HG02885 (cell line): ENCODE measurements around the gene GPHN.
"Not testable (repeated sequence)": the region's sequence is repeated elsewhere in the genome, so short reads cannot be mapped to it uniquely, and the experiment has no call there.

ENCODE experiments used
- ATAC-seq: cut with Tn5 transposase; IDR thresholded peaks from one replicate; pipeline ENCODE4 v1.9.1; 2021; ENCODE audit warnings: mild to moderate bottlenecking; ENCODE audit not compliant: unreplicated experiment, poor library complexity

Gene GPHN

GRCh38 chr14:66587753-66588152, 79.8 kb downstream of the GPHN start:
- not testable (repeated sequence) for ATAC-seq

- ATAC-seq = no peak
Measured at GRCh38 chr14:66595394-66595793, 87.4 kb downstream of the GPHN start.

GRCh38 chr14:66596241-66596985, 88.5 kb downstream of the GPHN start:
- no peak for ATAC-seq

GRCh38 chr14:66600416-66600815, 92.5 kb downstream of the GPHN start:
- no peak for ATAC-seq

- no peak for ATAC-seq
Measured at GRCh38 chr14:66601932-66602578, 94.1 kb downstream of the GPHN start.

- ATAC-seq = no peak
Measured at GRCh38 chr14:66603945-66604344, 96.0 kb downstream of the GPHN start.

DNA sequence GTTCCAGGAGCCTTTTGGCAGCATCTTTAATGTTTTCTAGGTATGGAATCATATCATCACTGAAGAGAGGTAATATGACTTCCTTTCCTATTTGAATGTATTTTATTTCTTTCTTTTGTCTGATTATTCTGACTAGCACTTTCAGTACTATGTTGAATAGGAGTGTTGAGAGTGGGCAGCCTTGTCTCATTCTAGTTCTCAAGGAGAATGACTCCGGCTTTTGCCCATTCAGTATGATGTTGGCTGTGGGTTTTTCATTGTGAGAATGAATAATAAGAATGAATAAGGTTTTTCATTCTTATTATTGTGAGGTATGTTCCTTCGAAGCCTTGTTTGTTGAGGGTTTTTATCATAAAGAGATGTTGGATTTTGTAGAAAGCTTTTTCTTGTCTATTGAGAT, 98.9 kb downstream of the GPHN start:
- no peak for ATAC-seq

DNA sequence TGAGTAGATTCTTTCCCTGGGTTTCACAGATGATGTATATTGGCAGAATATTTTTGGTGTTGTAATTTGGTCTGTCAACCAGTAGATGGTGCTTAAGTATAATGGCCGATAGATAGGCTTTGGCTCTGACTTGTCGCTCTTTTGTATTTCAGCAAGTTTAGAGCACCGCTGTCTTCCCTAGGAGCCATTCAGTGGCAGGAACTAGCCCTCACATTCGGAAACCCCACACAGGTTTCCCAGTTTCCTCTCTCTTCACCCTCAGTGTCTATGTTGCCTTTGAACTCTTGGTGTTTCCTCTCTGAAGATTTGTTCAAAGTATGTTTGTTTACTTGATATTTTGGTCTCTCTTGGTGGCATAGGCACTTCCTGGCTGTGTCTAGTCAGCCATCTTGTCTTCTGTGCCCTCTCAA, 102.2 kb downstream of the GPHN start:
- ATAC-seq = no peak

DNA sequence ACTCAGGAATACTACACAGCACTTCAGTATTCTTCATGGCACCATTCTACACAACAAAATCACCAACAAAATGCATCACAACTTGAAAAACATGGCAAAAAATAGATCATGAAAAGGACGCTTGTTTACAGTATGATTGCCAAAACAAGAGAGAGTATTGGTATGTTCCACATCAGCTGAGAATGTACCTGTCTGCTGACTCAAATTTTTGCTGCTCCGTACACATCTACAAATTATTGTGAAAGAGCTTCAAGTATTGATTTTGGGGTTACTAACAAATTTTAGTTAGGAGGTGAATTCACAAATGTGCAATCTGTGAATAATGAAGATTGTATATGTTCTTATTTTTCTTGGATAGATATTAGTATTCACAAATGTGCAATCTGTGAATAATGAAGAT, 105.4 kb downstream of the GPHN start:
- no peak for ATAC-seq

GRCh38 chr14:66619952-66620351, 112.0 kb downstream of the GPHN start:
- no peak for ATAC-seq

- ATAC-seq = no peak
Measured at GRCh38 chr14:66623838-66624237, 115.9 kb downstream of the GPHN start.

GRCh38 chr14:66624336-66624937, 116.5 kb downstream of the GPHN start:
- no peak for ATAC-seq

- no peak for ATAC-seq
Measured at GRCh38 chr14:66628636-66629035, 120.7 kb downstream of the GPHN start.

DNA sequence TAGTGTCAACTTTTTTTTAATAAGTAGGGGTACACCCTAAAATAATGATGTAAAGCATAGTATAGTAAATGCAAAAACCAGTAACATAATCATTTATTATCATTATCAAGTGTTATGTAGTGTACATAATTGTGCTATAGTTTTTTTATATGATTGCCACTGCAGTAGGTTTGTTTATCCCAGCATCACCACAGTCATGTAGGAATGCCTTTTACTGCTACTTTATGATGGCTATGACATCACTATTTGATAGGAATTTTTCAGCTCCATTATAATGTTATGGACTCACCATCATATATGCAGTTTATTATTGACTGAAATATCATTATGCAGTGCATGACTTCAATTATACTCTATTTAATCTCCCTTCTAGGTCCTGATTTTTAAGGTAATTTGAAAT, 121.6 kb downstream of the GPHN start:
- no peak for ATAC-seq

DNA sequence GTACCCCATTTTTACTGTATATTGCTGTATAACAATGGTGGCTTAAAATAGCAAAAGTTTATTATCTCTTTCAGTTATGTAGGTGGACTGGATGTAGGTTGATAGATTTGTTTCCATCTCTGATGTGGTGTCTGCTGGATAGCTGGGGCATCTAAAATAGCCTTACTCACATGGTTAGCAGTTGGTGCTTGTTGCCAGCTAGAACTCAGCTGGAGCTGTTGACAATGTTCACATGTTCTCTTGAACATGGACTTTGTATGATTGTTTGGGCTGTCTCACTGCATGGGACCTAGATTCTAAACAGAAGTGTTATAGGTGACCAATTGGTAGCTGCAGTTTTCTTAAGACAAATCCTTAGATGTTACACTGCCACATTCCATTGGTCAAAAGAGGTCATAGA, 126.9 kb downstream of the GPHN start:
- ATAC-seq = no peak

GRCh38 chr14:66635435-66635834, 127.5 kb downstream of the GPHN start:
- ATAC-seq = no peak

DNA sequence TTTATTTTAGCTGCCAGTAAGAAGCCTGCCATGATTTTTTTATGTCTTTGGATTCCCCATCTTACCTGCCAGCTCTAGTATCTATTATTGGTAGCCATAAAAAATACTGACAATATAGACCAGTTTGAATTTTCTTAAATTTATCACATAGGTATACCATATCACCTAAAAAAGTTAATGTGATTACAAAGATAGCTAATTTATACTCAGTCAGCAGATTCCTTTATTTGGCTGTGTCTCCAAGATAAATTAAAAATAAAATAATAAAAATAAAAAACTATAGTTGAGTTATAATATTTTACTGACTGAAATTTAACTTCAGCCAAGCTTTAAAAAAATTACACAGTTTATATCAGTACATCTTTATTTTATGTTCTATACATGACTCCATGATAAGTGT, 128.3 kb downstream of the GPHN start:
- no peak for ATAC-seq

DNA sequence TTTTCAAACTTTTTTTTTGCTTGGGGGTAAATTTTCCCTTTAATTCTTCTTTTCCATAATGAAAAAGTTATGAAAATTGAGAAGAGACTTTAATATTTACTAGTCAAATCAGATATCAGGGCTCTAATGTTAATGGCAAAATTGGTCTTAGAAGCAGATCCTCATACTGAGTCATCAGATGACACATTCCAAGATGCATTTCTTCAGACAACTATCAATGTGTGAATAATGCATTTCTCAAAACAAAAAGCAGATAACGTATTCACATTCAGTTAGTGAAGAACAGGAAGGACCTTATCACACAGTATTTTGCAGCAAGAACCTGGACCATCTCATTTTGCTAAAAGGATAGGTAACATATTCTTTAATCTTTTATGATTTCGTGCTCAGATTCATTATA, 130.7 kb downstream of the GPHN start:
- no peak for ATAC-seq

DNA sequence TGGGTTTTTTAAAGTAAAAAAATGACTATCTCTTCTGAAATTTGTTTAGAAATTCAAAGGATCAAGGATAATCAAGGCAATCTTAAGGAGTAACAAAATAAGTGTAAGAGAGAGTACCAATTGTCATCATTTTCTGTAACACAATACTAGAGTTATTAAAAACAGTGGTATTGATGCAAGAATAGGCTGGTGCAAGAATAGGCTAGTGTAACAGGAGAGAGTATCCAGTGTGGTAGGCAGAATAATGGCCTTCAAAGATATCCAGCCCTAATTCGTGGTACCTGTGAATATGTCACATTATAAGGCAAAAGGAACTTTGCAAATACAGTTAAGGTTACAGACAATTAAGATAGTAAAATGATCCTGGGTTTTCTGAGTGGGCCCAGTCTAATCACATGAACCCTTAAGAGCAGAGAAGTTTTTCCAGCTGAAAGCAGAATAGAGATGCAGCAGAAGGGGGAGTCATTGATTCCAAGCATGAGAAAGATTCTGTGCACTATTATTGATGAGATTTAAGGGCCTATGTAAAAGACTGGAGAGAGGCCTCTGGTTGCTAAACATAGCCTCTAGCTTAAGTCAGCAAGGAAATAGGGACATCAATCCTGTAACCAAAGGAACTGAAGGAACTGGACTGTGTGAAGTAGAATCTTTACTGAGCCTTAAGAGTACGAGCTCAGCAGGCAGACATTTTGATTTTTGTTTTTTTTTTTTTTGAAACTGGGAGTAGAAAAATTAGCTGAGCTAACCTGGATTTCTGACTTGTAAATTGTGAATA, 134.1 kb downstream of the GPHN start:
- no peak for ATAC-seq

DNA sequence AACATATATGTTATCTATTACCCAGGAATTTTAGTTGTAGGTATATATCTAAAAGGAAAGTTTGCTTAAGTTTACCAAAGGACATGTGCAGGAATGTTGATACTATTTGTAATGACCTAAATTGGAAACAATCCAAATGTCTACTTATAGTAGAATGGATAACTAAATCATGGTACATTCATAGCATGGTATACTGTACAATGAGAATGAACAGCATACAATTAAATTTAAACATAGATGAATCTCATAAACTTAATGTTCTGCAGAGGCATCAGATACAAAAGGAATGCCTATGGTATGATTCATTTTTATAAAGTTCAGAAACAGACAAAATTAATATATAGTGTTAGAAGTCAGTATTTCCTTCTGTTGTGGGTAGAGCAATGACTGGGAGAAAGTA, 135.4 kb downstream of the GPHN start:
- ATAC-seq = no peak

DNA sequence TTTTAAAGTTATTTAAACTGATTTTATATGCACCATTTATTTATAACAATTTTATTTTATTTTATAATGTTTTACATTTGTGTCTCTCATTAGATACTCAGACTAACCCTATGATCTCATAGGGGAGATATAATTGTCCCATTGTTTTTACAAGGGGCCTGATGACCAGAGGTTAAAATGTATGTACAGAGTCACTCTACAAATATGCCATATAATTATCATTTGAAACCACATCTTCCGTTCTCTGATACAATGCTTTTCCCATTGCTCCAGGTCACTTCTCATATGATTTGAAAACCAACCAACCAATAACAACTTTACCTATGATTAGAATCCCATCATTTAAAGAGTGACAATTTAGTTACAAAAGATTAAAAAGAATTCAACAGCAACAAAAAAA, 137.8 kb downstream of the GPHN start:
- no peak for ATAC-seq
